HG03442 (cell line): ENCODE data around the gene CBFA2T2.
"Not testable (repeated sequence)": the region's sequence is repeated elsewhere in the genome, so short reads cannot be mapped to it uniquely, and the experiment has no call there.

Experiments
- ATAC-seq: cut with Tn5 transposase; IDR thresholded peaks from one replicate; pipeline ENCODE4 v1.9.1; 2021; ENCODE audit warnings: mild to moderate bottlenecking, moderate library complexity; ENCODE audit not compliant: unreplicated experiment

The CBFA2T2 gene

GRCh38 chr20:33541797-33542196 lies 51.9 kb downstream of the CBFA2T2 start:
- ATAC-seq, result no peak

GRCh38 chr20:33545763-33546162 lies 55.9 kb downstream of the CBFA2T2 start:
- no peak for ATAC-seq

- no peak for ATAC-seq
Measured at GRCh38 chr20:33549229-33549999, 59.5 kb downstream of the CBFA2T2 start.

DNA sequence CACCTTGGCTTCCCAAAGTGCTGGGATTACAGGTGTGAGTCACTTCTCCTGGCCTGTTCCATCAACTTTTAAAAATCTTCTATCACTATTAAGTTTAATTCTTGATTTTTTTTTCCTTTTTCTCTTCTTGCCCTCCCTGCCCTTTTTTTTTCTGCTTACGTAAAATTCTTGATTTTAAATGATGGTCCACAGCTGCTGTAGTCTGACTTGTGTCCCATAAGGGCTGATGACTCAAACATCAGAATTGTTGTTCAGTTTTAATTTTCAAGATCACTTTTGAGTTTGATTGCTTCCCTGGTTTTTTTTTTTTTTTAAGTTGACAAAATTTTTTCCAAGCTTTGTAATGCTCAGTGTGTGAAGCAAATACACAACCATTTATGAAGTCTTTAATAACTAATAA lies 61.9 kb downstream of the CBFA2T2 start:
- ATAC-seq, result no peak

GRCh38 chr20:33552519-33552918 lies 62.6 kb downstream of the CBFA2T2 start:
- no peak for ATAC-seq

DNA sequence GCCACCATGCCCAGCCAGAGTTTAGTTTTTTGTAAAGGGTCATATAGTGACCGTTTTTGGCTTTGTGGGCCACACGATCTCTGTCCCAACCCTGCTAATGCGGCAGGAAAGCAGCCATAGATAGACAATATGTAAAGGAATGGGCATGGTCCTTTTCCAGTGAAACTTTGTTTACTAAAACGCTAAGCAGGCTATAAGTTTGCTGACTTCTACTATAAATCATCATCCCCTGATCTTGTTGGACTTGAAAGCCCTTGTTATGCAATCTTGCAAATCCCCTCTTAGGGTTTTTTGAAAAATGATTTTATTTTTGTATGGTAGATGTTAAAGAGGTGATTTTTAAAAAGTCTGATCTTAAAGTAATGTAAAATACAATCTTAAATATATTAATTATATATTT lies 63.6 kb downstream of the CBFA2T2 start:
- ATAC-seq, result no peak

- peak; percentile 92 for ATAC-seq
Measured at GRCh38 chr20:33554914-33555420, 65.1 kb downstream of the CBFA2T2 start.

- ATAC-seq, result no peak
Measured at GRCh38 chr20:33555755-33556154, 65.9 kb downstream of the CBFA2T2 start.

GRCh38 chr20:33556246-33556645 lies 66.3 kb downstream of the CBFA2T2 start:
- ATAC-seq, result no peak

- ATAC-seq, result no peak
Measured at GRCh38 chr20:33558348-33559144, 68.7 kb downstream of the CBFA2T2 start.

- ATAC-seq, result no peak
Measured at GRCh38 chr20:33559212-33559611, 69.3 kb downstream of the CBFA2T2 start.

GRCh38 chr20:33560026-33560425 lies 70.1 kb downstream of the CBFA2T2 start:
- ATAC-seq, result no peak

- not testable (repeated sequence) for ATAC-seq
Measured at GRCh38 chr20:33561053-33561452, 71.2 kb downstream of the CBFA2T2 start.

GRCh38 chr20:33561692-33562601 lies 72.1 kb downstream of the CBFA2T2 start:
- no peak for ATAC-seq

- no peak for ATAC-seq
Measured at GRCh38 chr20:33563788-33564187, 73.9 kb downstream of the CBFA2T2 start.

- no peak for ATAC-seq
Measured at GRCh38 chr20:33566781-33567603, 77.1 kb downstream of the CBFA2T2 start.

- no peak for ATAC-seq
Measured at GRCh38 chr20:33567949-33568348, 78.1 kb downstream of the CBFA2T2 start.

GRCh38 chr20:33568378-33568777 lies 78.5 kb downstream of the CBFA2T2 start:
- no peak for ATAC-seq

DNA sequence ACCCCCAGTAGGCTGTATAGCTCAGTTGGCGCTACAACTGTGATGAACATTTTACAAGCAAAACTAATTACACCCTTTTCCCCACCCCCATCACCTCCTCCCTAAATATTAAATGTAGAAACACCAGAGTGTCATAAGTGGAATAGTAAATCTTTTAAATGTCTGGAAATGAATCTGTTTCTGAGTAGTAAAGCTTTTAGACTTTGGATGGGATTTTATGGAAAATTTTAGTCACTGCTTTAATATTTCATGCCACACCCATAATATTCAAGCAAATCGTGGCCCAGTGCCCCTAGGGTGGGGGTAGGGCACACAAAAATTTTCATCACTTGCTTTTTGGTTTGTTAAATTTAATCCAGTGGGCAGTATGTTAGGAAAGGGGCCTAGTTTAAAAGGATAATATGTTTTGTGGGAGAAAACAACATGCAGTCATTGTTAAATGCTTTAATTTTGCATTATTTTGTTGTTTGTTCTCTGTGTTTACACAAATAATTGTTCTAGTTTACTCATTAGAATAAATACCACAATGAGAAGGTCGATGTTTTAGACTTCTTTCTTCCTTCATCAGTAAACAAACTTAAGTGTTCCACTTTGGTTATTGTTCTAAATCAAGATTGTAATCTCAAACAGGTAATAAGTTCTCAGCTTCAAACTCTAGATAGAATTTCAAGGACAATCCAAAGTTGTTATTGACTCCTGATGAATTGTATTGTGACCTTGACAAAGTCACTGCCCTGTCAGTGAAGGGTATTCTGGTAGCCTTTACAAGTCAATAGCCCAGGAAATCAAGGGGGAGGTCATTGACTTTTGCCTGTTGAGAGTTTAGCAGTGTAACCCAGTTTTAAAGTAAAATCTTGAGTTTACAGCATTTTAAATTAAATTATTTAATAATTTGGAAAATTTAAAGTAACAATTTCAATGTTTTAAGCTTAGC lies 79.2 kb downstream of the CBFA2T2 start:
- ATAC-seq, result no peak
